Vagina (tissue), 2 donors: ENCODE results near the gene SHISA5. TPM values are rescaled to one million over a fixed set of nuclear protein-coding genes. Genes with fewer than 3 reads are reported as not detected.
A peak's percentile ranks its signal among the peaks of the same experiment; 100 is the strongest.

Experiments
- DNase-seq, 2 donors: peaks; one replicate each; pipeline ENCODE4 v3.0.0-alpha.2; 2017; ENCODE audit errors: extremely low spot score in 2 of 2
- H3K27ac ChIP-seq: fragments of 200-600 bp; sonication (generic); one replicate; pipeline ENCODE4 v1.5.1; 2019
- H3K27me3 ChIP-seq: fragments of 200-600 bp; sonication (generic); one replicate; pipeline ENCODE4 v1.5.1; 2019
- H3K36me3 ChIP-seq, 2 donors: fragments of 200-600 bp; sonication (generic); one replicate each; pipeline ENCODE4 v1.5.1; 2017 to 2019
- H3K4me1 ChIP-seq: fragments of 200-600 bp; sonication (generic); one replicate; pipeline ENCODE4 v1.5.1; 2019
- H3K4me3 ChIP-seq, 2 donors: fragments of 200-600 bp; sonication (generic); 1 replicate in 1 of 2; 2 replicates in 1 of 2; pipeline ENCODE4 v1.5.1; 2016 to 2019
- H3K9me3 ChIP-seq: fragments of 200-600 bp; sonication (generic); one replicate; pipeline ENCODE4 v1.5.1; 2019
- POLR2A ChIP-seq, 2 donors: fragments of 450-650 bp; IDR thresholded peaks; one replicate each; pipeline ENCODE4 v1.6.1; 2017; ENCODE audit warnings: antibody characterized with exemption in 2 of 2, mild to moderate bottlenecking in 2 of 2, moderate library complexity in 2 of 2
- POLR2AphosphoS5 ChIP-seq, 2 donors: sonication (generic); formaldehyde crosslinking; IDR thresholded peaks; one replicate each; pipeline ENCODE4 v1.9.0; 2017; ENCODE audit warnings: antibody characterized with exemption in 2 of 2, mild to moderate bottlenecking in 2 of 2, low read depth in 1 of 2; ENCODE audit not compliant: insufficient read depth in 1 of 2
- intact Hi-C: fragments of 100-400 bp; cut with DNase I; formaldehyde crosslinking; loops from one replicate; pipeline ENCODE4 v1.15.1; 2023
- total RNA-seq: library from RNA; depleted of rRNA; stranded (reverse); fragments of >200 nt; gene quantifications from one replicate; pipeline ENCODE4 v1.2.3, GENCODE V29; 2016
- TF ChIP-seq, protein P1 (sequence below), 3 experiments: fragments of 450-650 bp in 2 of 3; fragments of 200-600 bp in 1 of 3; sonication (generic) in 1 of 3; IDR thresholded peaks; one replicate each; pipeline ENCODE4 v1.5.1; 2017 to 2019; ENCODE audit warnings: antibody characterized with exemption in 3 of 3, mild to moderate bottlenecking in 2 of 3, moderate library complexity in 2 of 3

The SHISA5 gene
- total RNA-seq, 1 donor from 2014 or later = 133 TPM

DNA sequence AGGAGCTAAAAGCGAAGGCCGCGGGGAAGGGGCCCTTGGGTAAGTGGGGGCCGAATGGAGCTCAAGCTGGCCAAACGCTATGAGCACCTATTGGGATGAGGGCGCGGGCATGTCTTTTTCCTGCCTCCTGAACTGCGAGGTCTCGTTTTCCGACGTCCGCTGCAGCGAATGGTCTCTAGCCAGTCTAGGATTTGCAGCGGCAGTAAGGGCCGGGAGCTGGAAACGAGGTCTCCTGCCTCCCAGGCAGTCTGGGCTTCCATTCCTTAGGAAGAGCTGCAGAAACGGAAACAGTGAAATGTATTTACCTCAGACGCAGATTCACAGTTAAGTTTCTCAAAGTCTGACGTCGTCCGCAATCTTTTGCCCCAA lies 63.4 kb downstream of the SHISA5 start:
- Histone ChIP-seq H3K36me3 (peaks cover 0 to 19% of the 10 kb centered on the region in 2 donors), H3K4me1 (peaks cover 34% of the 10 kb centered on the region), H3K27ac (peak overlapping the region; percentile 78), H3K27me3 (no peaks in the 10 kb centered on the region), H3K4me3 (peak overlapping the region; percentile 68 to 73), H3K9me3 (no peaks in the 10 kb centered on the region)
- intact Hi-C loops = loop anchor here (5.0 kb wide), 1 partner anchor 138 kb away; the partner anchor contains the start of gene NME6
- TF ChIP-seq, protein P1, sequence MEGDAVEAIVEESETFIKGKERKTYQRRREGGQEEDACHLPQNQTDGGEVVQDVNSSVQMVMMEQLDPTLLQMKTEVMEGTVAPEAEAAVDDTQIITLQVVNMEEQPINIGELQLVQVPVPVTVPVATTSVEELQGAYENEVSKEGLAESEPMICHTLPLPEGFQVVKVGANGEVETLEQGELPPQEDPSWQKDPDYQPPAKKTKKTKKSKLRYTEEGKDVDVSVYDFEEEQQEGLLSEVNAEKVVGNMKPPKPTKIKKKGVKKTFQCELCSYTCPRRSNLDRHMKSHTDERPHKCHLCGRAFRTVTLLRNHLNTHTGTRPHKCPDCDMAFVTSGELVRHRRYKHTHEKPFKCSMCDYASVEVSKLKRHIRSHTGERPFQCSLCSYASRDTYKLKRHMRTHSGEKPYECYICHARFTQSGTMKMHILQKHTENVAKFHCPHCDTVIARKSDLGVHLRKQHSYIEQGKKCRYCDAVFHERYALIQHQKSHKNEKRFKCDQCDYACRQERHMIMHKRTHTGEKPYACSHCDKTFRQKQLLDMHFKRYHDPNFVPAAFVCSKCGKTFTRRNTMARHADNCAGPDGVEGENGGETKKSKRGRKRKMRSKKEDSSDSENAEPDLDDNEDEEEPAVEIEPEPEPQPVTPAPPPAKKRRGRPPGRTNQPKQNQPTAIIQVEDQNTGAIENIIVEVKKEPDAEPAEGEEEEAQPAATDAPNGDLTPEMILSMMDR (IDR thresholded peaks at IDR 0.05) = no peak
- TF ChIP-seq POLR2AphosphoS5 (IDR thresholded peaks at IDR 0.05; ENCODE audit: insufficient read depth in 1 of 2, low read depth in 1 of 2) (no peak), POLR2A (IDR thresholded peaks at IDR 0.05) (no peak)
- no peak for DNase-seq

DNA sequence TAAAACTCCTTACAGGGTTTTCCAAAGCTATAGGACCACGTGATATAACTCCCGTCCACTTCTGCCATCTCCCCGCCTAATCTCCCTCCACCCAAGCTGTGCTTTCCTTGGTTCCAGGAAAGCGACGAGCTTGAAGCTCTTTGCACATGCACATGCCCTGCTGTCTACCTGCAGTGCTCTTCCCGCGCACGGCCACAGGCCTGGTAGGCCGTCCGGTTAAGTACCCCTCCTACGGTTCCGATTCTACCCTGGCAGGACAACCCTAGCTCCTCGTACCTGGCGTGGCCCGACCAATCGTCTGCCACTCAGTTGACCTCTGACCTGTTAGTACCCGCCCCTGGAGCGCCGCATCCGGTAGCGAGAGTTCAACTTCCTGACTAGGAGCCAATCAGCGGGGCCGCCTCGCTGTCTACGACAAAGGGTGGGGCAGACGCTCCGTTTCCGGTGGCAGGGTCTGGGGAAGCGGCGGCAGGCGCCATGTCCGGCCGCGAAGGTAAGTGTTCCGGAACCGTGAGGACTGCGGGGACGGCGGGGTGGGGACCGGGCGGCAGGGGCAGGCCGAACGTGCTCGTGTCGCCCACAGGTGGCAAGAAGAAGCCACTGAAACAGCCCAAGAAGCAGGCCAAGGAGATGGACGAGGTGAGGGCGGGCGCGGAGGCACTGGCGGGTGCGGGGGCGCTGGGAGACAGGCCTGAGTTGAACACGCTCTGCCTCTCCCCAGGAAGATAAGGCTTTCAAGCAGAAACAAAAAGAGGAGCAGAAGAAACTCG lies 64.0 kb downstream of the SHISA5 start, which contains the start of the genes CCDC51 and TMA7:
TSS of gene CCDC51 (minus strand) at position 300 of the 770 bp plus-strand sequence. CDS start 4,991 bp downstream, outside the sequence.
TSS of gene TMA7 (plus strand) at position 438 of the 770 bp plus-strand sequence. CDS start at position 478, 40 bp downstream.
- peak in 1 of 2 donors; percentile 99 for DNase-seq
- Histone ChIP-seq H3K27ac (peak within 1 kb of the TSS; percentile 78), H3K36me3 (peaks cover 0 to 19% of the 10 kb centered on the region in 2 donors), H3K4me1 (peaks cover 35% of the 10 kb centered on the region), H3K27me3 (no peaks in the 10 kb centered on the region), H3K4me3 (peak within 1 kb of the TSS; percentile 68 to 73), H3K9me3 (no peaks in the 10 kb centered on the region)
- TF ChIP-seq, protein P1 (IDR thresholded peaks at IDR 0.05) = no peak
- TF ChIP-seq POLR2AphosphoS5 (IDR thresholded peaks at IDR 0.05; ENCODE audit: insufficient read depth in 1 of 2, low read depth in 1 of 2) = peak; percentile 99
- TF ChIP-seq POLR2A (IDR thresholded peaks at IDR 0.05) = peak in 1 of 2 donors; percentile 86
- intact Hi-C loops = loop anchor here (5.0 to 10.0 kb wide), 3 partner anchors 38 to 165 kb away; partner anchors contain the start of gene NME6

DNA sequence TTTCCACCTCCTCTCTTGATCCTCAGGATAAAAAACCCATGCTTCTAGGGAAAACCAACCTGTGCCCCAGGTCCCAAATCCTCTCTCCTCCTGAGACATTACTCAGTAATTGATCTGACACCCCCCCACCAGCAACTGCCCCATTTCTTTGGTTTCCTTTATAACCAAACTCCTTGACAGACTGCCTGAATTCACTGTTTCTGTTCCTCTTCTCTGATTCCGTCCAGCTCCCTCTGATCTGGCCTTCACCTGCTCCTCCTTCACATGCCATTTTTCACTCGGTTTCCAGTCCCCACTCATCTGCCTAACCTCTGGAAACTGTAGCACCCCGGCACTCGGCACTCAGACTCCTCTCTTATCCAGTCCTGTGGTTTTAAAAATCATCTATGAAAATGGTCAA lies 66.2 kb downstream of the SHISA5 start:
- H3K27me3 ChIP-seq = no peaks in the 10 kb centered on the region
- H3K4me3 ChIP-seq = no peak overlapping the region
- intact Hi-C loops = loop anchor here (5.0 to 10.0 kb wide), 2 partner anchors 36 to 163 kb away; no protein-coding TSS in a partner anchor
- DNase-seq = no peak
- peaks cover 57% of the 10 kb centered on the region for H3K4me1 ChIP-seq
- H3K9me3 ChIP-seq = no peaks in the 10 kb centered on the region
- H3K36me3 ChIP-seq = peaks cover 0 to 3% of the 10 kb centered on the region in 2 donors
- H3K27ac ChIP-seq = no peak overlapping the region
- TF ChIP-seq, protein P1 (IDR thresholded peaks at IDR 0.05) = no peak
- no peak for TF ChIP-seq POLR2AphosphoS5 (IDR thresholded peaks at IDR 0.05; ENCODE audit: insufficient read depth in 1 of 2, low read depth in 1 of 2)
- TF ChIP-seq POLR2A (IDR thresholded peaks at IDR 0.05) = no peak

DNA sequence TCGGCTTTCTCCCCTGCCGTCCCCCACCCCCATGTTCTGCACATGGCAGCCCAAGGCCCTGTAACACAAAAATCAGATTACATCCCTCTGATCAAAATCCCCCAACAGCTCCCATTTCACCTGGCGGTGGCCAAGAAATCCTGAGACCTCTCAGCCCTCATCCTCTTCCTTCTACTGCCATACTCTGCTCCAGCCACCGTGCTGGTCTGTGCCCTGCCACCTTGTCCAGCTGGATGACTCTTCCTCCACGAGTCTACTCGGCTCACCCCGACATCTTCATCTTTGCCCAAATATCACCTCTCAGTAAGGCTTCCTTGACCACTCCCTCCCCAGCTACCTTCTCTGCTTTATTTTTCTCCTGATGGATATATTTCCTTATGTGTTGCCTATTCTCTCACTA lies 67.1 kb downstream of the SHISA5 start:
- H3K4me3 ChIP-seq = no peak overlapping the region
- intact Hi-C loops = loop anchor here (5.0 to 10.0 kb wide), 2 partner anchors 35 to 162 kb away; no protein-coding TSS in a partner anchor
- DNase-seq = no peak
- H3K27me3 ChIP-seq = no peaks in the 10 kb centered on the region
- TF ChIP-seq POLR2A (IDR thresholded peaks at IDR 0.05) (no peak), POLR2AphosphoS5 (IDR thresholded peaks at IDR 0.05; ENCODE audit: insufficient read depth in 1 of 2, low read depth in 1 of 2) (no peak)
- TF ChIP-seq, protein P1 (IDR thresholded peaks at IDR 0.05) = no peak
- H3K36me3 ChIP-seq = no peaks in the 10 kb centered on the region
- H3K4me1 ChIP-seq = peaks cover 60% of the 10 kb centered on the region
- H3K27ac ChIP-seq = no peak overlapping the region
- no peaks in the 10 kb centered on the region for H3K9me3 ChIP-seq

DNA sequence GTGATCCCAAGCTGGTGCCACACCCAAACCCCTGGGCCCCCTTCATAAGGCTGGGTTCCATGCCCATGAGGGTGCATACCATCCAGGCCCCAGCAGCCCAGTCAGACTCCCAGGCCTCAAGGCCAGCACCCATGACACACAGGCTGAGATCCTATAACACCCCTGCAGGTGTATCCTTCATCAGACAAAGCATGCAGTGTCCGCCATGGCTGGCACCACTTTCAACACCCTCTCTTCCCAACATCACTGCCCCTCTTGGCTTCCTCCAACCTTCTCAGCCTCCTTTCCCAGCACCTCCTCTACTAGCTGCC lies 67.5 kb downstream of the SHISA5 start:
- no peaks in the 10 kb centered on the region for H3K9me3 ChIP-seq
- no peak for DNase-seq
- intact Hi-C loops = loop anchor here (5.0 to 10.0 kb wide), 2 partner anchors 34 to 162 kb away; no protein-coding TSS in a partner anchor
- no peak overlapping the region for H3K27ac ChIP-seq
- H3K4me1 ChIP-seq = peaks cover 60% of the 10 kb centered on the region
- no peaks in the 10 kb centered on the region for H3K27me3 ChIP-seq
- no peak for TF ChIP-seq POLR2AphosphoS5 (IDR thresholded peaks at IDR 0.05; ENCODE audit: insufficient read depth in 1 of 2, low read depth in 1 of 2)
- no peak for TF ChIP-seq POLR2A (IDR thresholded peaks at IDR 0.05)
- TF ChIP-seq, protein P1 (IDR thresholded peaks at IDR 0.05) = no peak
- no peaks in the 10 kb centered on the region for H3K36me3 ChIP-seq
- no peak overlapping the region for H3K4me3 ChIP-seq
